Activated gamma-delta T cell treated with anti-CD3 and anti-CD28 coated beads, Interleukin-2, amount 50 U/mL, for 16 hours (primary cell): ENCODE results near the gene C19orf38.
"Not testable (repeated sequence)": the region's sequence is repeated elsewhere in the genome, so short reads cannot be mapped to it uniquely, and the experiment has no call there.

Source experiments
- DNase-seq: peaks from one replicate; pipeline ENCODE4 v3.0.0-alpha.2; 2020; ENCODE audit warnings: low read depth

The C19orf38 gene

GRCh38 chr19:10876459-10877240, 28.4 kb downstream of the C19orf38 start:
- no peak for DNase-seq

DNA sequence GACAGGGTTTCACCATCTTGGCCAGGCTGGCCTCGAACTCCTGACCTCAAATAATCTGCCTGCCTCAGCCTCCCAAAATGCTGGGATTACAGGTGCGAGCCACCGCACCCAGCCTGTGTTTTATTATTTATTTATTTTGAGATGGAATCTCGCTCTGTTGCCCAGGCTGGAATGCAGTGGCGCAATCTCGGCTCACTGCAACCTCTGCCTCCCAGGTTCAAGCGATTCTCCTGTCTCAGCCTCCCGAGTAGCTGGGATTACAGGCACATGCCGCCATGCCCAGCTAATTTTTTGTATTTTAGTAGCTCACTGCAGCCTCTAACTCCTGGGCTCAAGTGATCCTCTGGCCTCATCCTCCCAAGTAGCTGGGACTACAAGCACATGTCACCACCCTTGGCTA, 29.4 kb downstream of the C19orf38 start:
- DNase-seq: not testable (repeated sequence)

DNA sequence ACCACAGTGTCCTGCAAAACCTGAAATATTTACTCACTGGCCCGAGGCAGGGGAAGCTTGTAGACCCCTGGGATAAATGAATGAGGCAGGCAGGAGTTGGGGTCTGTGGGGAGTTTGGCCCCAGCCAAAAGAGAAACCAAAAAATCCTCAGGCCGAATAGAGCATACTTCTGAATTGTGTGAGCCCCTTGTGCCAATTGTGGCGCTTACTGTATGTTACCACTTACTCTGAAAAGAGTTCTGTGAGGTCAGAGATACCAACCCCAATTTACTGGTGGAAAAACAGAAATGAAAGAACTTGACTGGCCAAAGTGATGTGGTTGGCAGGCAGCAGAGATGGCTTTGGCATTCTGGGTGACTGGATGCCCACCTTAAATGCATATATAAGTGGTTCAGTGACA, 30.0 kb downstream of the C19orf38 start:
- no peak for DNase-seq

DNA sequence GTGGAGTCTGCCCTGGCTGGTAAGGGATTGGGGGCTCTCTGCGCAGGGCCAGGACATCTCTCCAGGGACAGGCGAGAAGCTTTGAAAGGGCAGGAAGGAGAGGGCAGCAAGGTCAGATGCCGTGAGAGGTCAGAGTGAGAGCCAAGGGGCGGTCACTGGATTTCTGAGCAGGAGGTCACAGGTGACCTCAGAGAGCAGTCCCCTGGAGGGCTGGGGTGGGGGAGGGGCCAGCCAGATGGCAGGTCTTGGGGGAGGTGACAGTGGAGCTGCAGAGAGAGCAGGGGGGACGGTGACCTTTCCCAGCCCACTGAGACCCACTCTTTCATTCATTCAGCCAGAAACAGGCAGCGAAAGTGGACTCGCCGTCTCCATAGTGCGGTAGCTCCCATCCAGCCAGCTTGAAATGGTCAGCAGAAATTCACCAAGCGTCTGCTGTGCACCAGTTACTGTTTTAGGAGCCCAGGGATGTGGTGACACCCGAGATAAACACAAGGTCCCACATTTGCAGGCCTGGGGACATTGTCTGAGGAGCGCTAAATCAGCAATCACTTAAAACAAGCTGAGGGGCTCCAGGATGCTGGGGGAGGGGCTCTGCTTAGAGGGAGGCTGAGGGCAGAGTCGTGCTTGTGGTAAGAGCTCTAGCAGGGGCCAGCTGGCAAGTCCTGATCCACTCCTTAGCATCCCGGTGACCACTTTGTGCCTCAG, 33.3 kb downstream of the C19orf38 start:
- no peak for DNase-seq

GRCh38 chr19:10882108-10882457, 33.9 kb downstream of the C19orf38 start:
- no peak for DNase-seq

DNA sequence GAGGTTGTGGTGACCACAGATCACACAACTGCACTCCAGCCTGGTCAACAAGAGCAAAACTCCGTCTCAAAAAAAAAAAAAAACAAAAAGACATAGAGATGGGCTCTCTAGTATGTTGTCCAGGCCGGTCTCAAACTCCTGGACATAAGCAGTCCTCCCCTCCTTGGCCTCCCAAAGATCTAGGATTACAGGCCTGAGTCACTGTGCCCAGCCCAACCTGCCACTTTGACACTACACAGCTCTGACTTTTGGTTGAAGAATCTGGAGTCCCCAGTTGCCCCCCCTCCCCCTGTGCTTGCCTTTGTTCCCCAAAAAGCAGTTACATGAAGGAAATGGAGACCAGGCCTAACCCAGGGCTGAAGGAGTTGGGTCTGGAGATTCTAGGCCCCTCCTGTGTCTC, 36.1 kb downstream of the C19orf38 start:
- no peak for DNase-seq

DNA sequence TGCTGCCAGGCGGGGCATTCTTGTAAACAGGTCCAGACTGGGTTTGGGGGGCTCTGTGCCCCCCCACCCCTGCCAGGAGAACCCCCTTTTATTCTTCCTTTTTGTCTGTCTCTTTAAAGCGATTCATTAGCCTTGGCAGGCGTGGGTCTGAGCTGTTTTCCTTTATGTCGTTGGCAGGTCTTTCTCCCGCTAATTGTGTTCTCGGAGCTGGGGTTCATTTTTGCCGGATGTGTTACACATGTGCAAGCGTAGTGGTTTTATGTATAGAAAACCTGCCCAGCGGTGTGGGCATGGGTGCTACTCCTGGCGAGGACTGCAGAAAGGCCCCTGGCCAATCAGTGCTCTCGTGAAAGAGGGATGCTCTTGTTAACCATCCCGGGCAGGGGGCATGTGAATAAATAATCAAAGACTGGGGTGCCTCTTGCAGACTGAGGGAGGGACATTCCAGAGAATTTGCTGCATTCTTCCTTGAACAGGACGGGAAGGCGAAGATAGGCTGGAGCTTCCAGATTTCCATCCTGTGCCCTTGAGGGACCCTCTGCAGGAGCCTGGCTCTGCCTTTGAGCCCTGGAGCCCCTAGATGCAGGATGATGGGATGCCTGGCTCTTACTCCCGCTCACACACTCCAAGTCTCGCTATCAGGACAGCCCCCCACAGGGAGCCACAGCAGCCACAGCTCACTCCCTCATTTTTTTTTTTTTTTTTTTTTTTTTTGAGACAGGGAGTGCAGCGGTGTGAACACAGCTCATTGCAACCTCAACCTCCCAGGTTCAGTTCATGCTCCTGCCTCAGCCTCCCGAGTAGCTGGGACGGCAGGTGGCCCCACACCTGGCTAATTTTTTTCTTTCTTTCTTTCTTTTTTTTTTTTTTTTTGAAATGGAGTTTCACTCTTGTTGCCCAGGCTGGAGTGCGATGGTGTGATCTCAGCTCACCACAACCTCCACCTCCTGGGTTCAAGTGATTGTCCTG, 37.3 kb downstream of the C19orf38 start:
- DNase-seq: no peak

DNA sequence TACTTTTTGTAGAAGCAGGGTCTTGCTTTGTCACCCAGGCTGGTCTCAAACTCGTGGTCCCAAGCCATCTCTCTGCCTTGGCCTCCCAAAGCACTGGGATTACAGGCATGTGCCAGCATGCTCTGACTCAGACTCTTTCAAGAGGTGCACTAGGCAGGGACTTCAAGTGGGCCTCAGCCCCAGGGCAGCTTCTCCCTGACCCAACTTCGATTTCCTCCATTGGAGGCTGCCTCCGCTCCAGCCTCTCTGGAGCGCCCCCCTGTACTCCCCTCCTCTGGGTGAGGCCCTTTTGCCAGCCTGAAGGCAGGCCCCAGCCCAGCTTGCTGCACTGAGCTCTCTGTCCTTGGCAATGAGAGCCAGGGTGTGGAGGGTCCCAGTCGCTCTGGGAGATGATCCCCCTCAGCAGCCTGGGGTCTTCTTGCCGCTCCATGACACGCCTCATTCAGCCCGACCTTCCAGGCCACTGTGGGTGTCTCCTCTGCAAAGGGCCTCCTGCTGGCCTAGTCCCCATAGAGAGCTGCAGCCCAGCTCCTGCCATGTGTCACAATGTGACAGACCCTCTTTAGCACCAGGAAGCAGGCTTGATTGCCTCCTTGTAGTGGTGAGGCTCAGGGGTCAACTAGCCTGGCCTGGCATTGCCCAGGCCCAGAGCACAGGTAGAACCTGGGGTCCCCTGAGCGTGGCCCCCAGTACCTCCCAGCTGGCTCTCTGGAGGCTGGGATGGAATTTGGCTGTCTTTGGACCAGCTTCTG, 39.6 kb downstream of the C19orf38 start:
- DNase-seq: no peak

GRCh38 chr19:10888421-10888866, 40.2 kb downstream of the C19orf38 start:
- no peak for DNase-seq

GRCh38 chr19:10889880-10890279, 41.7 kb downstream of the C19orf38 start:
- DNase-seq: no peak

DNA sequence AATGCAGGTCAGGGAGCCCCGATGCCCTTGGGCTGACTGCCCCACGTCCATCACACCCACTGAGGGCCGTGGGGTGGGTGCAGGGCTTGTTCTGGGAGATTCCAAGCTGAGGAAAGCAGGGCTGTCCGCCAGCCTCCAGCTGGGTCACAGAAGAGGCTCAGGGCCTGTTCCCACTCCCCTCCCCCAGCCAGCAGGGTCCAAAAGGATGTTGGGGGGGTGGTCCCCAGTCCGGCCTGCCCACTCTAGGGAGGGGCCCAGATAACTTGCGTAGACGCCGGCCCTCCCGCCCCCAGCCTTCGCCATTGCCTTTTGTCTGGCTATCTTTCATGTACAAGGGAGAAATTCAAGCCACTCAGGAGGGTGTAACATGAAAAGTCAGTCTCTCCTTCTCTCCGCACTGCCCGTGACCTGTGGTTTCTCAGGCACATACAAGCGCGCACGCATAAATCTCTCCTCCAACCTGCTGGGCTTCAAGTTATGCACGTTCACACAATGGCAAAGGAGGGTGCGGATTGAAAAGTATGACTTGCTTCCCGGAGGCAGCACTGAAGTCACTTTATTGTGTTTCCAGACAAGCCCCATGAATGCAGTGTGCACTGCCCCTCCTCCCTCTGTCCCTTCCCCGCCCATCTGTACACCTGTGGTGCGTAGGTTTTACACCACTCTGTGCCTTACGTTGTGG, 43.3 kb downstream of the C19orf38 start:
- no peak for DNase-seq

DNA sequence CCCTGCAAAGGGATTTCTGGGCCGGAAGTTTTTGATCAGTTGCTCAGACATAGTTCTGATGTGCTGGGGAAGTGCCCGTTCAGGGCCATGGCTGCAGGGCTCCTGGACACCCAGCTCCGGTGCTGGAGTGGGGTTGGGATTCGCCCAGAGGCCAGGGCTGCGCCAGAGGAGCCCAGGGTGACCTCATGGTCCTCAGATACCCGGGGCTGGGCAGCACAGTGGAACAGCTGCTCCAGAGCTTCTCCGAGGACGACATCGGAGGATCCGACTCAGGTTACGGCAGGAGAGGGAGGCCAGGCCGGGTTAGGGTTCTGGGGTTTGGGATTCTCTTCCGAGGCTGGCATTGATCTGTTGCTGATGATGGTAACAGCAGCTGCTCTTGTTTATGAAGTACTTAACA, 44.0 kb downstream of the C19orf38 start:
- DNase-seq: no peak

DNA sequence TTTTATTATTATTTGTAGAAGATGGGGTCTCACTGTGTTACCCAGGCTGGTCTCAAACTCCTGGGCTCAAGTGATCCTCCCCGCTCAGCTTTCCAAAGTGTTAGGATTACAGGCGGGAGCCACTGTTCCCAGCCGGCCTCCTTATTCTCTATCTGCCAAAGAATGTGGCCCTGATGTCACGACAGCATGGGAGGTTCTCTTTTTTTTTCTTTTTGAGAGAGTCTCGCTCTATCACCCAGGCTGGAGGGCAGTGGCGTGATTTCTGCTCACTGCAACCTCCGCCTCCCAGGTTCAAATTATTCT, 46.6 kb downstream of the C19orf38 start:
- DNase-seq: no peak

DNA sequence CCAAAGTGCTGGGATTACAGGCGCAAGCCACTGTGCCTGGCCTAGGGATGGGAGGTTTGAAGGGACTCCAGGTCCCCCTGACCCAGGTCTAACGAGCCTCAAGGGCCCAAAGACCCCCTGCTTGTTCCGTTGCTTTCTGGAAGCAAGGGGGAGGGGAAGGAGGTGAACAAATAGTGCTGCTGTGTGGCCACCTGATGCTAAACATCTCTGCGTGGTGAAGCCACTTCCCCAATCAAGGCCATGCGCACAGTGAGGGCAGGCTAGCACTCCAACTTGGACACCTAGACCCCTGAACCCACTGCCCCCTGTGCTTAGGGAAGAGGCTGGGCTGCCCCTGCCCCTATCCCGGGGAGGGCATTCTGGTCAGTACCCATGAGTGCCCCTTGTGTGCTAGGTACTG, 47.1 kb downstream of the C19orf38 start:
- DNase-seq: no peak

GRCh38 chr19:10895920-10896319, 47.7 kb downstream of the C19orf38 start:
- no peak for DNase-seq

- DNase-seq: no peak
Observed at GRCh38 chr19:10896851-10897526, 48.8 kb downstream of the C19orf38 start.

GRCh38 chr19:10898633-10899032, 50.4 kb downstream of the C19orf38 start:
- no peak for DNase-seq

- no peak for DNase-seq
Observed at GRCh38 chr19:10899151-10899653, 51.0 kb downstream of the C19orf38 start.

GRCh38 chr19:10907925-10908324, 59.7 kb downstream of the C19orf38 start:
- no peak for DNase-seq

- no peak for DNase-seq
Observed at GRCh38 chr19:10908380-10908960, 60.3 kb downstream of the C19orf38 start.
